ENCODE results near the gene TSPEAR. TPM values are rescaled to one million over a fixed set of nuclear protein-coding genes. Genes with fewer than 3 reads are reported as not detected.

Gene TSPEAR
- total and polyA plus RNA-seq, 2 of the 13 experiments (the other 11 are each of a cell fraction or from before 2014, with no cell fraction given): 0.07 to 0.32 TPM

DNA sequence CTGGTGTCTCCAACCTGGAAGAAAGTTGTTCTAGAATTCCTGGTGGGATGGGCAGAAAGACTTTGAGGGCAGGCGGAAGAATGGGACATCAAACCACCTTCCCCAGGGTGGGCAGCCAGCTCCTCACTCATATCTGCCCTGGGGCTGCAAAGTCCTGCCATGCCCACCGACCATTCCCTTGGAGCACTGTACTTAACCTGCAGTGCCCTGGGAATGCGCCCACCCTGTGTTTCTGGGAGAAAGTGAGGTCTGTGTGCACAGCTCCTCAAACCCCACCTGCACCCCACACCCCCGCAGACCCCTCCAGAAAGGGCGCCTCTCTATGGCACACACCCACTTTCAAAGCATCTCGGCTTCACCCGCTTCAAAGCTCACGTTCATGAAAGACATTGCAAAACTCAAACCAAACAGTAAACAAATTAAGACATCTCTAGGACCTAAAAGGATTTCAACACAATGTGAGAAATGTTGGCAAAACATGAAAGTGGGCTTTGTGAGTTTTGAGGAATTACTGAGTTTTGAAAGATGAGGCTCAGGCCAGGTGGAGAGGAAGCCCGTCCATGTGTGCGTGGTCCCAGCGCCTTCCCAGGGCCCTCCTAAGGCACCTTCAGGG, 196.5 kb downstream of the TSPEAR start (continued):
- TF ChIP-seq BHLHE40 (IDR thresholded peaks at IDR 0.05; ENCODE audit: low read length): peak; percentile 87
- TF ChIP-seq, protein P1, sequence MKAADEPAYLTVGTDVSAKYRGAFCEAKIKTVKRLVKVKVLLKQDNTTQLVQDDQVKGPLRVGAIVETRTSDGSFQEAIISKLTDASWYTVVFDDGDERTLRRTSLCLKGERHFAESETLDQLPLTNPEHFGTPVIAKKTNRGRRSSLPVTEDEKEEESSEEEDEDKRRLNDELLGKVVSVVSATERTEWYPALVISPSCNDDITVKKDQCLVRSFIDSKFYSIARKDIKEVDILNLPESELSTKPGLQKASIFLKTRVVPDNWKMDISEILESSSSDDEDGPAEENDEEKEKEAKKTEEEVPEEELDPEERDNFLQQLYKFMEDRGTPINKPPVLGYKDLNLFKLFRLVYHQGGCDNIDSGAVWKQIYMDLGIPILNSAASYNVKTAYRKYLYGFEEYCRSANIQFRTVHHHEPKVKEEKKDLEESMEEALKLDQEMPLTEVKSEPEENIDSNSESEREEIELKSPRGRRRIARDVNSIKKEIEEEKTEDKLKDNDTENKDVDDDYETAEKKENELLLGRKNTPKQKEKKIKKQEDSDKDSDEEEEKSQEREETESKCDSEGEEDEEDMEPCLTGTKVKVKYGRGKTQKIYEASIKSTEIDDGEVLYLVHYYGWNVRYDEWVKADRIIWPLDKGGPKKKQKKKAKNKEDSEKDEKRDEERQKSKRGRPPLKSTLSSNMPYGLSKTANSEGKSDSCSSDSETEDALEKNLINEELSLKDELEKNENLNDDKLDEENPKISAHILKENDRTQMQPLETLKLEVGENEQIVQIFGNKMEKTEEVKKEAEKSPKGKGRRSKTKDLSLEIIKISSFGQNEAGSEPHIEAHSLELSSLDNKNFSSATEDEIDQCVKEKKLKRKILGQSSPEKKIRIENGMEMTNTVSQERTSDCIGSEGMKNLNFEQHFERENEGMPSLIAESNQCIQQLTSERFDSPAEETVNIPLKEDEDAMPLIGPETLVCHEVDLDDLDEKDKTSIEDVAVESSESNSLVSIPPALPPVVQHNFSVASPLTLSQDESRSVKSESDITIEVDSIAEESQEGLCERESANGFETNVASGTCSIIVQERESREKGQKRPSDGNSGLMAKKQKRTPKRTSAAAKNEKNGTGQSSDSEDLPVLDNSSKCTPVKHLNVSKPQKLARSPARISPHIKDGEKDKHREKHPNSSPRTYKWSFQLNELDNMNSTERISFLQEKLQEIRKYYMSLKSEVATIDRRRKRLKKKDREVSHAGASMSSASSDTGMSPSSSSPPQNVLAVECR (CRISPR knock-in tag; IDR thresholded peaks at IDR 0.05; ENCODE audit: borderline replicate concordance): 0 out of 2 replicates have a peak, but pooled peaks have one; percentile 21
- peak; percentile 42; the same call in 1 of the 2 replicates for TF ChIP-seq HMG20A (CRISPR knock-in tag; IDR thresholded peaks at IDR 0.05; ENCODE audit: borderline replicate concordance)
- peak; percentile 89 for TF ChIP-seq CEBPB (IDR thresholded peaks at IDR 0.05; ENCODE audit: borderline replicate concordance, low read depth, low read length)
- TF ChIP-seq NR3C1 (CRISPR knock-in tag; IDR thresholded peaks at IDR 0.05): no peak
- TF ChIP-seq, protein P2, sequence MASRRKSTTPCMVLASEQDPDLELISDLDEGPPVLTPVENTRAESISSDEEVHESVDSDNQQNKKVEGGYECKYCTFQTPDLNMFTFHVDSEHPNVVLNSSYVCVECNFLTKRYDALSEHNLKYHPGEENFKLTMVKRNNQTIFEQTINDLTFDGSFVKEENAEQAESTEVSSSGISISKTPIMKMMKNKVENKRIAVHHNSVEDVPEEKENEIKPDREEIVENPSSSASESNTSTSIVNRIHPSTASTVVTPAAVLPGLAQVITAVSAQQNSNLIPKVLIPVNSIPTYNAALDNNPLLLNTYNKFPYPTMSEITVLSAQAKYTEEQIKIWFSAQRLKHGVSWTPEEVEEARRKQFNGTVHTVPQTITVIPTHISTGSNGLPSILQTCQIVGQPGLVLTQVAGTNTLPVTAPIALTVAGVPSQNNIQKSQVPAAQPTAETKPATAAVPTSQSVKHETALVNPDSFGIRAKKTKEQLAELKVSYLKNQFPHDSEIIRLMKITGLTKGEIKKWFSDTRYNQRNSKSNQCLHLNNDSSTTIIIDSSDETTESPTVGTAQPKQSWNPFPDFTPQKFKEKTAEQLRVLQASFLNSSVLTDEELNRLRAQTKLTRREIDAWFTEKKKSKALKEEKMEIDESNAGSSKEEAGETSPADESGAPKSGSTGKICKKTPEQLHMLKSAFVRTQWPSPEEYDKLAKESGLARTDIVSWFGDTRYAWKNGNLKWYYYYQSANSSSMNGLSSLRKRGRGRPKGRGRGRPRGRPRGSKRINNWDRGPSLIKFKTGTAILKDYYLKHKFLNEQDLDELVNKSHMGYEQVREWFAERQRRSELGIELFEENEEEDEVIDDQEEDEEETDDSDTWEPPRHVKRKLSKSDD (CRISPR knock-in tag; IDR thresholded peaks at IDR 0.05; ENCODE audit: low read depth): 0 out of 2 replicates have a peak, but pooled peaks have one; percentile 64
- TF ChIP-seq TCF7 (IDR thresholded peaks at IDR 0.05; ENCODE audit: low read depth): peak; percentile 75
- no peak for TF ChIP-seq SOX13 (IDR thresholded peaks at IDR 0.05)
- TF ChIP-seq SOX13 (CRISPR knock-in tag; conservative IDR thresholded peaks at IDR 0.05 in 1 of 2, IDR thresholded peaks at IDR 0.05 in 1 of 2): peak in 1 of 2 experiments; percentile 35; a peak in 1 of 4 replicates
- TF ChIP-seq ISL2 (CRISPR knock-in tag; IDR thresholded peaks at IDR 0.05): peak; percentile 60; the same call in 1 of the 2 replicates
- 0 out of 2 replicates have a peak, but pooled peaks have one; percentile 3 for TF ChIP-seq HNF4A (CRISPR knock-in tag; IDR thresholded peaks at IDR 0.05)
- no peak for TF ChIP-seq NR2F6 (IDR thresholded peaks at IDR 0.05)
- TF ChIP-seq NR2F6 (CRISPR knock-in tag; IDR thresholded peaks at IDR 0.05): 0 out of 2 replicates have a peak, but pooled peaks have one; percentile 15
